ENCODE data around the gene ASCC1.
"Not testable (repeated sequence)": the region's sequence is repeated elsewhere in the genome, so short reads cannot be mapped to it uniquely, and the experiment has no call there.

The ASCC1 gene

DNA sequence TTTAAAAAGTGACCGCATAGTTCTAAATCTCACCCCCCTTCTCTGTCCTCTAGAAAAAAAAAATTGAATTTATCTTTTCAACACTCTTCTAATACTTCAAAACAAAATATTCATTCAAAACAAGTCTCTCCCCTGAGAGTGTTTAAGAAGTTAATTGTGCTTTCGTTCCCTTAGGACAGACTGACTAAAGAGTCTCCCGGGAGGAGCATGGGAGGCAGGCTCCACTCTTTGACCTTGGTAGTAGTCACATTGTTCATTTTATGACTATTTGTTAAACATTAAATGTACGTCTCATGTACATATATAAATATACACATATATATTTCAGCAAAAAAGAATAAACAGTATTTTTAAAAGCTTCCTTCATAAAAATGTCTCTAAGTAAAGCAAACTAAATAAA, 92.5 kb downstream of the ASCC1 start:
- FAIRE-seq, result no peak

DNA sequence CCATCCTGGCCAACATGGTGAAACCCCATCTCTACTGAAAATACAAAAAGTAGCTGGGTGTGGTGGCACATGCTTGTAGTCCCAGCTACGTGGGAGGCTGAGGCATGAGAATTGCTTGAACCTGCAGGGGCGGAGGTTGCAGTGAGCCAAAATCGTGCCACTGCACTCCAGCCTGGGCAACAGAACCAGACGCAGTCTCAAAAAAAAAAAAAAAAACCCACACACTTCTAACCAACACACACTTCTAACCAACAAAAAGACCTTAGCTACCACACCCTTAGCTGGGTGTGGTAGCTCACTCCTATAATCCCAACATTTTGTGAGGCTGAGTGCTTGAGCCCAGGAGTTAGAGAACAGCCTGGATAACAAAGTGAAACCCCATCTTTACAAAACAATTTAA, 93.9 kb downstream of the ASCC1 start:
- no peak for FAIRE-seq

DNA sequence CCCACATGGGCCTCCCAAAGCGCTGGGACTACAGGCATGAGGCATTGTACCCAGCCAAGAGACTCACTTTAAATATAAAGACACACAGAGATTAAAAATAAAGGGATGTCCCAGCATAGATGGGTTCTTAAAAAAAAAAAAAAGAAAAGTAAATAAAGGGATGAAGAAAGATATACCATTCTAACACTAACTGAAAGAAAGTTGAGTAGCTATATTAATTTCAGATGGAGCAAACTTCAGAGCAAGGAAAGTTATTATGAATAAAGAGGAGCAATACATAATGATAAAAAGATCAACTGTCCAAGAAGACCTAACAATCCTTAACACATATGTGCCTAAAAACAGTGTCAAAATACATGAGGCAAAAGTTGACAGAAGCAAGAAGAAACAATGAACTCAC, 94.7 kb downstream of the ASCC1 start:
- FAIRE-seq, result no peak

GRCh38 chr10:72116372-72116771, 99.7 kb downstream of the ASCC1 start:
- no peak for FAIRE-seq

DNA sequence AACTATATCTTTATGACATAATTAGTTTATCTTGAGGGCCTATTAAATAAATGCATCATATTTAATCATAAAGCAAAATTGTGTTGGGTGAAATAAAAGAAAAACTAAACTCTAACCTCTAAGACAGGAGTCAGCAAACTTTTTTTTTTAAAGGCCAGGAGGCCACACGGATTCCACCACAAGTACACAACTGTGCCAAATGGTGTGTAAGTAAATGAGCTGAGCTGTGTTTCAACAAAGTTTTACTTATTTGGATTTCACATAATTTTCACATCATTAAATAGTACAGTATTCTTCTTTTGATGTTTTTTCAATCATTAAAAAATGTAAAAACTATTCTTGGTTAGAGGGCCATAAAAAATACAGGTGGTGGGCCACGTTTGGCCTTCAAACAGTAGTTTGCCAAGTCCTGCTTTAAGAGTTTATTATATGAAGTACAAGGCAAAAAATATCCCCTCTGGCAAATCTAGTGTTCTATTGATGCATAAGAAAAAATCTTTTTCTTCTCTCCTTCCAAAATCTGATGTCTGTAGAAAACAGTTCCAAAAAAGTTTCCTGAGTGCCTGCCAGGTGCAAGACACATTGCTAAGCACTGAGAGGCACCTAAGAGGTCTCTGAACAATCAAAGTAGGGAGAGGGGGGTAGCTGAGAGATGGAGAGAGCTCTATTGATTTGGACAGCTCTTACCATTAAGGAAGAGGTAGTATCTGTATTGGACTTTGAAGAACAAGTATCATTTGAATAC, 101.2 kb downstream of the ASCC1 start:
- FAIRE-seq, result no peak

DNA sequence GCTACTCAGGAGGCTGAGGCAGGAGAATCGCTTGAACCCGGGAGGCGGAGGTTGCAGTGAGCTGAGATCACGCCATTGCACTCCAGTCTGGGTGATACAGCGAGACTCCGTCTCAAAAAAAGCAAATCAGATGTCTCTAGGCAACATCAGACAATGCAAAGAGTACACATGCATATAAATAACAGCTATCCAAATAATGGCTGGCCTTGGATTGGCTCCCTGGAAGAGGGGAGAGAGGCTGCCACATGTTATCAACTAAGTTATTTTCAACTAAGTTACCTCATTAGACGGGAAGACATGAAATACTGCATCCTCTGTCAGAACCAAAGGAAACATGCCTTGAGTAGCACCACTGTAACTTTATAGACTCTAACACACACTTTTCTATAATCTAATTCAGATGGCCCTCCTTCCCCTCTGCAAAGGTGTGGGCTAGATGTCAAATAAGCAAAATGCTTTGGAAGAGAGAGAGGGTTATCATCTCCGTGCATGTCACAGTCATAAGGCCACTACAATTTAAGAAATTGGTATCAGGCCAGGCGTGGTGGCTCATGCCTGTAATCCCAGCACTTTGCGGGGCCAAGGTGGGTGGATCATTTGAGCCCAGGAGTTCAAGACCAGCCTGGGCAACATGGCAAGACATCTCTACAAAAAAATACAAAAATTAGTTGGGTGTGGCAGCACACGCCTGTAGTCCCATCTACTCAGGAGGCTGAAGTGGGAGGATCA, 105.2 kb downstream of the ASCC1 start:
- no peak for FAIRE-seq

- no peak for FAIRE-seq
Observed at GRCh38 chr10:72109636-72110157, 106.4 kb downstream of the ASCC1 start.

GRCh38 chr10:72108830-72109635, 107.0 kb downstream of the ASCC1 start:
- FAIRE-seq, result no peak

GRCh38 chr10:72108004-72108370, 108.1 kb downstream of the ASCC1 start:
- not testable (repeated sequence) for FAIRE-seq

- FAIRE-seq, result no peak
Observed at GRCh38 chr10:72107325-72108003, 108.6 kb downstream of the ASCC1 start.

DNA sequence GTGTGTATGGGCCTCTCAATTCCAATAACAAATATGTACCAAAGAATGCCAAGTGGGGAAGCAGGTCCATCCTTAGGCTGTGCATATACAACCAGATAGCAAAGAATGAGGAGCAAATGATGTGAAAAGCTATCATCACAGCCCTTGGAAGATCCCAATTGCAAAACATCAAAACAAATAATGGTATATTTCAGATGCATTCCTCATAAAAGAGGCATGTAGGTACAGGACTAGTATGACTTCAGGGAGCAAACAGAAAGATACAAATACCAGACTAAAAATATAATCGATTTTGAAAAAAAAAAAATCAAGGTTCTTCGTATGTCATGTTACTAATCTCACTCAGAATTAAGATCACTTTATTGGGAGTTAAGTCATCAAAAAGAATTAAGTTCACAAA, 109.2 kb downstream of the ASCC1 start:
- FAIRE-seq, result no peak

- no peak for FAIRE-seq
Observed at GRCh38 chr10:72106154-72106849, 109.8 kb downstream of the ASCC1 start.

DNA sequence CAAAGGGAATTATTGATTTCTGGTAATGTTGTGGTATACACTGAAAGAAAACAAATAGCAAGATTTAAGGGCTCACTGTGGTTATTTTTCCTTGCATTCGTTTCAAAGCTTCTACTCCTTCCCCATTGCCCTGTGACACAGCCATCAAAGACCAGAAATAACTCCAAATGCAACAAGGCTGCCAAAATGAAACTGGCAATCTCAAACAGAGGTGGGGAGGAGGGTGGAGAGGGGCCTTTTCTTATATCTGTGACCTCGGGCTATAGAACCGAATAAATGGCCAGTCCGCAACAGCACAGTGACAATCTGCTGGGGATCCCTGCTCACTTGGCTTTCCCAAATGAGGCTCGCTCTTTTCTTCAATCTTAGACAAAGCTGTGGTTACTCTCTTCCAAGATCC, 110.4 kb downstream of the ASCC1 start:
- no peak for FAIRE-seq

DNA sequence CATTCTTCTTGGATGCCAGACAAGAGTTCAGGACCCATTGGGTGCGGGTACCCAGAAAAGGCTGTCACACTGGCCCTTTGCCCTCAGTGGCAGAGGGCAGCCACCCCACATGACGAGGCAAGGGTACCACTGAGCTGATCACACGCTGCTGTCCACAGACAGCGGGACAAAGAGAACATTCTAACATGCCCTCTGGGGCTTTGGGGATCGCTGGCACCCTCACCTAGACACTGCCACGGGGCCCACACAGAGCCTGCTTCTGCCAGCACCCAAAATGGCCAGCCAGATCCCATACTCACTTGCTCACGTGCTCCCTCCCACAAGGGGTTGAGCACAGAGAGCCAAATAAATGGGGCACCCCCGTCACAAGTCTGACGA, 111.0 kb downstream of the ASCC1 start:
- FAIRE-seq, result no peak

DNA sequence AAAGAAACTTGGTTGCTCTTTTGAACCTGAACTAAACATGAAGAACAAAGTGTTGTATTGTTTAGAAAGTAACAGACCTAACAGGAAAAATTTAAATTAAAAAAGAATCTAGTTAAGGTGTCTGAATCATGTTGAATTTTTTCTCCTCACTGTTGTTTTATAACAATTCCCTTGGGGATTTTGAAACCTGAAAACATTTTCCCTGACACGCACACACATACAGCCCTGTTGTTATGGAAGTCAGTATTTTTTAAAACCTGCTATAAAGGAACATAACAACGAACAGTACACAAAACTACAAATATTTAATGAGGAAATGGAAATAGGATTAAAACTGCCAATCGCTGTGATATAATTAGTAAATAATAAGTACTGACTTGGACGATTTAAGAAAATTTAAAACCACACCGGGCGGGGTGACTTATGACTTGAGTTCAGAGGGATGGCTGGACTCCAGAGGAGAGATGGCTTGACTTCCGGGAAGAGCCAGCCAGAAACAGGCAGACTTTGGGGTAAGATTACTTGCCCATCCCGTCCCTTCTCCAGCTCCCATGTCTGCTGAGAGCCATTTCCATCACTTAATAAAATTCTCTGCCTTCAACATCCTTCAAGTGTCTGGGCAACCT, 111.5 kb downstream of the ASCC1 start:
- no peak for FAIRE-seq

DNA sequence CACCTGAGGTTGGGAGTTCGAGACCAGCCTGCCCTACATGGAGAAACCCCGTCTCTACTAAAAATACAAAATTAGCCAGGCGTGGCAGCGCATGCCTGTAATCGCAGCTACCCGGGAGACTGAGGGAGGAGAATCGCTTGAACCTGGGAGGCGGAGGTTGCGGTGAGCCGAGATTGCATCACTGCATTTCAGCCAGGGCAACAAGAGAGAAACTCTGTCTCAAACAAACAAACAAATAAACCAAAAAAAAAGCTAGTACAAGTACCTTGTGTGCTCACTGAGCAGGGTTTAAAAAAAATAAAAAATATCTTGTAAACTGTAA, 116.5 kb downstream of the ASCC1 start:
- no peak for FAIRE-seq

GRCh38 chr10:72098836-72099599, 117.1 kb downstream of the ASCC1 start:
- no peak for FAIRE-seq

- no peak for FAIRE-seq
Observed at GRCh38 chr10:72098301-72098835, 117.7 kb downstream of the ASCC1 start.

GRCh38 chr10:72097448-72098300, 118.4 kb downstream of the ASCC1 start:
- FAIRE-seq, result no peak
